Thyroid gland (tissue), 4 donors: Measurements from ENCODE around the gene FLRT2.

Source experiments
- CTCF ChIP-seq, 6 experiments: fragments of 200-600 bp in 3 of 6; fragments of 450-650 bp in 3 of 6; sonication (generic) in 3 of 6; IDR thresholded peaks; one replicate each; pipeline ENCODE4 v1.5.1; 2016 to 2019; ENCODE audit warnings: antibody characterized with exemption in 6 of 6, mild to moderate bottlenecking in 2 of 6, inconsistent platforms in 1 of 6, moderate library complexity in 1 of 6
- POLR2A ChIP-seq, 2 donors: fragments of 450-650 bp; IDR thresholded peaks; one replicate each; pipeline ENCODE4 v1.6.1; 2017; ENCODE audit warnings: antibody characterized with exemption in 2 of 2, mild to moderate bottlenecking in 2 of 2, moderate library complexity in 1 of 2

GRCh38 chr14:85576218-85576617 is 46.3 kb downstream of the FLRT2 start:
- TF ChIP-seq CTCF (IDR thresholded peaks at IDR 0.05) (no peak), POLR2A (IDR thresholded peaks at IDR 0.05) (no peak)
